HCT116 (cell line): ENCODE results near the gene CEACAM1. TPM values are rescaled to one million over a fixed set of nuclear protein-coding genes. Genes with fewer than 3 reads are reported as not detected.
"Not testable (repeated sequence)": the region's sequence is repeated elsewhere in the genome, so short reads cannot be mapped to it uniquely, and the experiment has no call there.

Experiments
- ATAC-seq: fragments of 200-7000 bp; cut with Tn5 transposase; 2 replicates; pipeline ENCODE4 v1.9.1; 2020; ENCODE audit warnings: mild to moderate bottlenecking, moderate library complexity
- BruUV-seq: library from RNA; stranded (reverse); fragments of 400-500 nt; replicated peaks from 2 replicates; lab custom pipeline; 2021; lab: Mats Ljungman, UMichigan
- CTCF ChIA-PET: fragments of 300-600 bp; sonication (Branson Sonifier 250); formaldehyde crosslinking; loops from one replicate; lab custom pipeline; 2021; ENCODE audit warnings: antibody characterized with exemption; lab: Charles Lee
- POLR2A ChIA-PET: fragments of 300-600, 350-600 bp; sonication (Branson Sonifier 250); formaldehyde crosslinking; loops from one replicate; lab custom pipeline; 2021; ENCODE audit warnings: antibody characterized with exemption; lab: Charles Lee
- RAD21 ChIA-PET, 2 experiments: fragments of 300-600 bp; sonication (Branson Sonifier 250); formaldehyde crosslinking; loops; one replicate each; lab custom pipeline; 2023; ENCODE audit warnings: low total read pairs in 2 of 2; ENCODE audit not compliant: uncharacterized antibody in 2 of 2, unreplicated experiment in 2 of 2, low non-redundant PET in 1 of 2; lab: Charles Lee
- DNase-seq: peaks from one replicate; pipeline ENCODE4 v3.0.0-alpha.2; 2010; ENCODE audit warnings: low read depth, low spot score
- H2AFZ ChIP-seq: fragments of 200-600 bp; shearing (Covaris generic), sonication (generic); 2 replicates; pipeline ENCODE4 v1.6.1; 2017; ENCODE audit warnings: low read depth, mixed run types, mixed read lengths, antibody characterized with exemption, low read length; ENCODE audit not compliant: poor library complexity, severe bottlenecking
- H3K27ac ChIP-seq: 2 replicates; pipeline ENCODE4 v1.5.1; 2012; ENCODE audit warnings: low read depth, low read length
- H3K27me3 ChIP-seq: fragments of 200-600 bp; sonication (generic); 2 replicates; pipeline ENCODE4 v1.6.1; 2016; ENCODE audit warnings: mixed run types, low read length, mixed read lengths; ENCODE audit not compliant: insufficient read depth
- H3K36me3 ChIP-seq, 2 experiments: fragments of 200-500 bp in 1 of 2; fragments of 200-600 bp in 1 of 2; sonication (Bioruptor generic) in 1 of 2; sonication (generic) in 1 of 2; 2 replicates each; pipeline versions ENCODE4 v1.5.1 to v1.6.1; 2014 to 2016; ENCODE audit warnings: low read length in 2 of 2, inconsistent platforms in 1 of 2, mixed read lengths in 1 of 2, mixed run types in 1 of 2; ENCODE audit not compliant: insufficient read depth in 2 of 2, control insufficient read depth in 1 of 2
- H3K4me1 ChIP-seq, 2 experiments: fragments of 200-600 bp in 1 of 2; sonication (generic) in 1 of 2; 2 replicates each; pipeline versions ENCODE4 v1.5.1 to v1.6.1; 2012 to 2017; ENCODE audit warnings: low read length in 2 of 2, inconsistent platforms in 1 of 2, mild to moderate bottlenecking in 1 of 2, mixed read lengths in 1 of 2, mixed run types in 1 of 2, moderate library complexity in 1 of 2; ENCODE audit not compliant: insufficient read depth in 2 of 2, control insufficient read depth in 1 of 2
- H3K4me2 ChIP-seq: fragments of 200-600 bp; sonication (generic); 2 replicates; pipeline ENCODE4 v1.6.1; 2017; ENCODE audit warnings: mixed run types, low read length, mixed read lengths
- H3K4me3 ChIP-seq, 2 experiments: fragments of 200-600 bp in 1 of 2; sonication (generic) in 1 of 2; replicated peaks in 1 of 2; 2 replicates each; pipeline ENCODE4 v1.5.1; 2011 to 2016; ENCODE audit warnings: low read length in 2 of 2, control low read depth in 1 of 2, low read depth in 1 of 2, mild to moderate bottlenecking in 1 of 2, mixed read lengths in 1 of 2, mixed run types in 1 of 2
- H3K79me2 ChIP-seq: fragments of 200-600 bp; sonication (generic); 2 replicates; pipeline ENCODE4 v1.6.1; 2017; ENCODE audit warnings: mild to moderate bottlenecking, mixed run types, low read length, moderate library complexity, mixed read lengths; ENCODE audit not compliant: insufficient read depth
- H3K9ac ChIP-seq: fragments of 200-600 bp; sonication (generic); 2 replicates; pipeline ENCODE4 v1.6.1; 2016; ENCODE audit warnings: low read length, mixed read lengths
- H3K9me2 ChIP-seq: fragments of 200-600 bp; sonication (generic), shearing (Covaris generic); 2 replicates; pipeline ENCODE4 v1.6.1; 2017; ENCODE audit warnings: mixed run types, mild to moderate bottlenecking, moderate library complexity; ENCODE audit not compliant: insufficient read depth
- H3K9me3 ChIP-seq, 2 experiments: fragments of 200-500 bp in 1 of 2; fragments of 200-600 bp in 1 of 2; sonication (Bioruptor generic) in 1 of 2; sonication (generic) in 1 of 2; 2 replicates each; pipeline ENCODE4 v1.6.1; 2014 to 2017; ENCODE audit warnings: low read length in 2 of 2, mixed read lengths in 2 of 2, inconsistent platforms in 1 of 2, low read depth in 1 of 2, mild to moderate bottlenecking in 1 of 2, mixed run types in 1 of 2, moderate library complexity in 1 of 2; ENCODE audit not compliant: control insufficient read depth in 1 of 2, insufficient read depth in 1 of 2
- H4K20me1 ChIP-seq: fragments of 200-600 bp; sonication (generic), shearing (Covaris generic); 2 replicates; pipeline ENCODE4 v1.6.1; 2017; ENCODE audit warnings: mixed run types, mild to moderate bottlenecking, moderate library complexity; ENCODE audit not compliant: insufficient read depth
- EZH2 ChIP-seq: fragments of 200-600 bp; sonication (generic); IDR thresholded peaks from 2 replicates; pipeline ENCODE4 v1.6.1; 2017; ENCODE audit warnings: antibody characterized with exemption, mixed run types
- EZH2phosphoT487 ChIP-seq: fragments of 200-600 bp; IDR thresholded peaks from 2 replicates; pipeline ENCODE4 v1.6.1; 2018; ENCODE audit warnings: antibody characterized with exemption, borderline replicate concordance
- FOSL1 ChIP-seq: IDR thresholded peaks from 2 replicates; pipeline ENCODE4 v1.6.1; 2012; ENCODE audit warnings: low read depth
- SIN3A ChIP-seq: IDR thresholded peaks from 2 replicates; pipeline ENCODE4 v1.6.1; 2012; ENCODE audit warnings: low read depth
- SP1 ChIP-seq: IDR thresholded peaks from 2 replicates; pipeline ENCODE4 v1.6.1; 2012; ENCODE audit warnings: low read depth
- TCF7L2 ChIP-seq: IDR thresholded peaks from 2 replicates; pipeline ENCODE4 v1.7.0; 2011; ENCODE audit warnings: borderline replicate concordance, inconsistent platforms; ENCODE audit not compliant: insufficient read depth, insufficient read length; ENCODE audit errors: extremely low read depth
- ZFX ChIP-seq: fragments of 450-650 bp; IDR thresholded peaks from 2 replicates; pipeline ENCODE4 v1.6.1; 2017
- ZNF274 ChIP-seq: fragments of 200-500 bp; sonication (Bioruptor generic); IDR thresholded peaks from 2 replicates; pipeline ENCODE4 v1.6.1; 2014; ENCODE audit warnings: mild to moderate bottlenecking, low read depth, low read length, inconsistent platforms
- intact Hi-C: fragments of 100-400 bp; cut with micrococcal nuclease; formaldehyde crosslinking; loops from 2 replicates; pipeline ENCODE4 v1.10.0; 2022
- total RNA-seq: library from RNA; stranded (reverse); gene quantifications from one replicate; pipeline ENCODE4 v1.2.1, GENCODE V29; 2021; ENCODE audit not compliant: unreplicated experiment
- TF ChIP-seq, protein P1 (sequence below): IDR thresholded peaks from 2 replicates; pipeline ENCODE4 v1.6.1; 2012; ENCODE audit warnings: low read depth
- TF ChIP-seq, protein P2 (sequence below): IDR thresholded peaks from 2 replicates; pipeline ENCODE4 v1.6.1; 2012
- TF ChIP-seq, protein P3 (sequence below), 3 experiments: fragments of 200-600 bp in 1 of 3; sonication (generic) in 1 of 3; IDR thresholded peaks in 2 of 3; conservative IDR thresholded peaks in 1 of 3; 2 replicates each; pipeline ENCODE4 v1.5.1; 2012 to 2017; ENCODE audit warnings: low read depth in 2 of 3, low read length in 2 of 3, antibody characterized with exemption in 1 of 3, borderline replicate concordance in 1 of 3, control low read depth in 1 of 3, mild to moderate bottlenecking in 1 of 3, mixed read lengths in 1 of 3, mixed run types in 1 of 3, moderate library complexity in 1 of 3; ENCODE audit not compliant: insufficient read depth in 1 of 3

CEACAM1 gene
- total RNA-seq, 1 experiment from 2014 or later = 1.2 TPM

DNA sequence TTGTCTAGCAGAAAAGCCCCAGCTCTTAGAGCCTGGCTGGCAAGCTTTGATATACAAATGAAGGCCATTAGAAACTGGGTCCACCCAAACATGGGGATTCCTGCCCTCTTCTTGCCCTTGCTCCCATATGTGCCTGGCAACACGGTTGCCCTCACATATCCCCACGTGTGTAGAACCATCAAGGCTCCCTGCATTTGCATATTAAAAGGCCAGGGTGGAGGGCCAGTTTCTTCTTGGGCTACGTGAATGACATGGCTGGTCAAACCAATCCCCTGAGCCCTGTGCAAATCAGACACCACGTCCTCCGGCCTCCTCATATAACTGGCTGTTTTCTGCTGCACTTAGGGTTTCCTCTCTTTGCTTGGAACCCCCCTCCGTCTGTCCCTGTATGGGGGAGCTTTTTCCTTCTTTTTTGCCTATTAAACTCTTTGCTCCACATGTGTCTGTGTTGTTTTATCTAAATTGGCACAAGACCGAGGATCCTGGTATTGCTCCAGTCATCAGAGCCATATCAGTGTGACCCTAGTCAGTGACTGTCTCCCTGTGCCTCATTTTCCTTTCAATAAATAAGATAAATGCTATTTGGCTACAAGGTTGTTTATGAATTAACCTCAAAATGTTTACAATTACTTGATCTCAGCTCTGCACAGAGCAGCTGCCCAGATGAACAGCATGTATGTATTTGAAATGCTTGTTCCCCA, 30.3 kb upstream of the CEACAM1 start:
- POLR2A ChIA-PET = no interaction called here
- intact Hi-C loops = no loop called here
- CTCF ChIA-PET = interaction anchor here (0.8 kb wide), 1 partner anchor 118 kb away, joined by 3 read pairs; no protein-coding TSS in a partner anchor
- H3K9me3 ChIP-seq = no peaks in the 10 kb centered on the region
- DNase-seq (no peak), ATAC-seq (no peak)
- H3K4me3 ChIP-seq = no peak overlapping the region
- TF ChIP-seq, protein P1, sequence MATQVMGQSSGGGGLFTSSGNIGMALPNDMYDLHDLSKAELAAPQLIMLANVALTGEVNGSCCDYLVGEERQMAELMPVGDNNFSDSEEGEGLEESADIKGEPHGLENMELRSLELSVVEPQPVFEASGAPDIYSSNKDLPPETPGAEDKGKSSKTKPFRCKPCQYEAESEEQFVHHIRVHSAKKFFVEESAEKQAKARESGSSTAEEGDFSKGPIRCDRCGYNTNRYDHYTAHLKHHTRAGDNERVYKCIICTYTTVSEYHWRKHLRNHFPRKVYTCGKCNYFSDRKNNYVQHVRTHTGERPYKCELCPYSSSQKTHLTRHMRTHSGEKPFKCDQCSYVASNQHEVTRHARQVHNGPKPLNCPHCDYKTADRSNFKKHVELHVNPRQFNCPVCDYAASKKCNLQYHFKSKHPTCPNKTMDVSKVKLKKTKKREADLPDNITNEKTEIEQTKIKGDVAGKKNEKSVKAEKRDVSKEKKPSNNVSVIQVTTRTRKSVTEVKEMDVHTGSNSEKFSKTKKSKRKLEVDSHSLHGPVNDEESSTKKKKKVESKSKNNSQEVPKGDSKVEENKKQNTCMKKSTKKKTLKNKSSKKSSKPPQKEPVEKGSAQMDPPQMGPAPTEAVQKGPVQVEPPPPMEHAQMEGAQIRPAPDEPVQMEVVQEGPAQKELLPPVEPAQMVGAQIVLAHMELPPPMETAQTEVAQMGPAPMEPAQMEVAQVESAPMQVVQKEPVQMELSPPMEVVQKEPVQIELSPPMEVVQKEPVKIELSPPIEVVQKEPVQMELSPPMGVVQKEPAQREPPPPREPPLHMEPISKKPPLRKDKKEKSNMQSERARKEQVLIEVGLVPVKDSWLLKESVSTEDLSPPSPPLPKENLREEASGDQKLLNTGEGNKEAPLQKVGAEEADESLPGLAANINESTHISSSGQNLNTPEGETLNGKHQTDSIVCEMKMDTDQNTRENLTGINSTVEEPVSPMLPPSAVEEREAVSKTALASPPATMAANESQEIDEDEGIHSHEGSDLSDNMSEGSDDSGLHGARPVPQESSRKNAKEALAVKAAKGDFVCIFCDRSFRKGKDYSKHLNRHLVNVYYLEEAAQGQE = no peak
- TF ChIP-seq ZNF274 (no peak), TCF7L2 (no peak), EZH2phosphoT487 (no peak), FOSL1 (no peak), SIN3A (no peak), SP1 (no peak), ZFX (no peak), EZH2 (no peak)
- TF ChIP-seq, protein P2, sequence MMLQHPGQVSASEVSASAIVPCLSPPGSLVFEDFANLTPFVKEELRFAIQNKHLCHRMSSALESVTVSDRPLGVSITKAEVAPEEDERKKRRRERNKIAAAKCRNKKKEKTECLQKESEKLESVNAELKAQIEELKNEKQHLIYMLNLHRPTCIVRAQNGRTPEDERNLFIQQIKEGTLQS = no peak
- TF ChIP-seq, protein P3, sequence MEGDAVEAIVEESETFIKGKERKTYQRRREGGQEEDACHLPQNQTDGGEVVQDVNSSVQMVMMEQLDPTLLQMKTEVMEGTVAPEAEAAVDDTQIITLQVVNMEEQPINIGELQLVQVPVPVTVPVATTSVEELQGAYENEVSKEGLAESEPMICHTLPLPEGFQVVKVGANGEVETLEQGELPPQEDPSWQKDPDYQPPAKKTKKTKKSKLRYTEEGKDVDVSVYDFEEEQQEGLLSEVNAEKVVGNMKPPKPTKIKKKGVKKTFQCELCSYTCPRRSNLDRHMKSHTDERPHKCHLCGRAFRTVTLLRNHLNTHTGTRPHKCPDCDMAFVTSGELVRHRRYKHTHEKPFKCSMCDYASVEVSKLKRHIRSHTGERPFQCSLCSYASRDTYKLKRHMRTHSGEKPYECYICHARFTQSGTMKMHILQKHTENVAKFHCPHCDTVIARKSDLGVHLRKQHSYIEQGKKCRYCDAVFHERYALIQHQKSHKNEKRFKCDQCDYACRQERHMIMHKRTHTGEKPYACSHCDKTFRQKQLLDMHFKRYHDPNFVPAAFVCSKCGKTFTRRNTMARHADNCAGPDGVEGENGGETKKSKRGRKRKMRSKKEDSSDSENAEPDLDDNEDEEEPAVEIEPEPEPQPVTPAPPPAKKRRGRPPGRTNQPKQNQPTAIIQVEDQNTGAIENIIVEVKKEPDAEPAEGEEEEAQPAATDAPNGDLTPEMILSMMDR (IDR thresholded peaks at IDR 0.05 in 2 of 3, conservative IDR thresholded peaks at IDR 0.05 in 1 of 3; ENCODE audit: borderline replicate concordance in 1 of 3, insufficient read depth in 1 of 3, low read depth in 2 of 3, low read length in 2 of 3) = no peak
- peaks cover 0 to 2% of the 10 kb centered on the region in 2 experiments; a peak in 1 of 4 replicates for H3K4me1 ChIP-seq
- BruUV-seq = no TSS peak
- no peaks in the 10 kb centered on the region for H4K20me1 ChIP-seq
- H3K9me2 ChIP-seq = no peaks in the 10 kb centered on the region
- H3K4me2 ChIP-seq = no peak overlapping the region
- RAD21 ChIA-PET = no interaction called here
- H3K27ac ChIP-seq = no peak overlapping the region
- H2AFZ ChIP-seq = no peak overlapping the region
- no peaks in the 10 kb centered on the region for H3K36me3 ChIP-seq
- no peaks in the 10 kb centered on the region for H3K79me2 ChIP-seq
- no peak overlapping the region for H3K9ac ChIP-seq
- H3K27me3 ChIP-seq = 0 out of 2 replicates have a peak, but pooled peaks cover 2% of the 10 kb centered on the region

DNA sequence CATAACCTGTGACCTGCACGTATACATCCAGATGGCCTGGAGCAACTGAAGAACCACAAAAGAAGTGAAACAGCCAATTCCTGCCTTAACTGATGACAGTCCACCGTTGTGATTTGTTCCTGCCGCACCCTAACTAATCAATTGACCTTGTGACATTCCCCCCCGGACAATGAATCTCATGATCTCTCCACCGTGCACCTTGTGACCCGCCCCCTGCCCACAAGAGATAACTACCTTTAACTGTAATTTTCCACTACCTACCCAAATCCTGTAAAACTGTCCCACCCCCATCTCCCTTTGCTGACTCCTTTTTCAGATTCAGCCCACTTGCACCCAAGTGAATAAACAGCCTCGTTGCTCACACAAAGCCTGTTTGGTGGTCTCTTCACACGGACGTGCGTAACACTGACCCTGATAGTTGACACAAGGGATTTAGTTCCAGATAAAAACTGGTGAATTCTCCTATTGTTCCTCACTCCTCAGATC, 29.1 kb upstream of the CEACAM1 start:
- H2AFZ ChIP-seq, ATAC-seq, H3K4me1 ChIP-seq, H4K20me1 ChIP-seq, intact Hi-C loops, H3K9me3 ChIP-seq, H3K27me3 ChIP-seq, BruUV-seq, H3K9ac ChIP-seq, H3K27ac ChIP-seq, CTCF ChIA-PET, H3K36me3 ChIP-seq, H3K4me2 ChIP-seq, DNase-seq, H3K9me2 ChIP-seq, H3K4me3 ChIP-seq, POLR2A ChIA-PET, H3K79me2 ChIP-seq, RAD21 ChIA-PET: not testable (repeated sequence)
